GM11168 (cell line): ENCODE measurements around the gene RPS6KB2.

Experiments used
- in situ Hi-C: fragments of 300-500 bp; cut with MboI; formaldehyde crosslinking; loops from one replicate; pipeline ENCODE4 v1.12.0; 2022; ENCODE audit warnings: low sequenced_read_pairs; ENCODE audit not compliant: unreplicated experiment

RPS6KB2 gene

DNA sequence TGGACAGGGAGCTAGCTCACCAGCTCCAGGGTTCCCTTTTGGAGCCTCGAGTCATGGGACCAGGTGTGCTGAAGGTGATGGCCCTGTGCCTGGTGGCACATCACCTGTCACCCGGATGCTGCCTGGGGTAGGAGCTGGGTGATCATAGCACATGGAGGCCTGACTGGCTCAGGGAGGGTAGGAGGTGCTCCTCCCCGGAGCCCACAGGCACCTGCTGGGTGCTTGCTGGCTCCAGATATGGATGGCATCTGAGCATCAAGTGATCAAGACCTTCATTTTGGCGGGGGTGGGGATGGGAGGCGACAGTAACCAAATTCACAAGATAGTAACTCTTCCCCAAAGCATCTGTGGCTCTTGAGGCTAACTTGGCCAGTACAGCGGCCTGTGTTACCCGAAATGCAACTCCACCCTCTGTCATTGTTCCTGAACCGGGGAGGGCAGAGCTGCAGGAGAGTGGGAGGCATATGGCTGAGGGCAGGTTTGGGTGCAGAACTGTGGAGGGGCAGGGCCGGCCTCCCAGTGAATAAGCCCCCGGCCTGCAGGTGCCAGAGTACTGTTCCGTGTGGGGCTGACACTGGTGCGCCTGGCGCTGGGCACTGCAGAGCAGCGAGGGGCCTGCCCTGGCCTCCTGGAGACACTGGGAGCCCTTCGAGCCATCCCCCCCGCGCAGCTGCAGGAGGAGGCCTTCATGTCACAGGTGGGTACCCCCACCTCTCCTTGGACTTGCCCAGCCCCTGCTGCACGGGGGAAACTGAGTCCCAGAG, 19.7 kb upstream of the RPS6KB2 start:
- in situ Hi-C loops, result loop anchor here (10.0 kb wide), 1 partner anchor 96 kb away; the partner anchor contains the start of genes CDK2AP2 and PITPNM1

DNA sequence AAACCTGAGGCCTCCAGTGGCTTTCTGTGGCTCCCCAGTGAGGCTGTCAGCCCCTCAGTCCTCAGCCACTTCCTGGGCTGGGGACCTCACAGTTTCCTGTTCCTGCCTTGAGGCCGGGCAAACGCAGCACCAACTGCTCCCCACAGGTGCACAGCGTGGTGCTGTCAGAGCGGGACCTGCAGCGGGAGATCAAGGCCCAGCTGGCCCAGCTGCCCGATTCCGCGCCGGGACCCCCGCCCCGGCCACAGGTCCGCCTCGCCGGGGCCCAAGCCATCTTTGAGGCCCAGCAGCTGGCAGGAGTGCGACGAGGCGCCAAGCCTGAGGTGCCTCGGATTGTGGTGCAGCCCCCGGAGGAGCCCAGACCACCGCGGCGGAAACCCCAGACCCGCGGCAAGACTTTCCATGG, 19.0 kb upstream of the RPS6KB2 start:
- in situ Hi-C loops, result loop anchor here (10.0 kb wide), 1 partner anchor 96 kb away; the partner anchor contains the start of genes CDK2AP2 and PITPNM1

DNA sequence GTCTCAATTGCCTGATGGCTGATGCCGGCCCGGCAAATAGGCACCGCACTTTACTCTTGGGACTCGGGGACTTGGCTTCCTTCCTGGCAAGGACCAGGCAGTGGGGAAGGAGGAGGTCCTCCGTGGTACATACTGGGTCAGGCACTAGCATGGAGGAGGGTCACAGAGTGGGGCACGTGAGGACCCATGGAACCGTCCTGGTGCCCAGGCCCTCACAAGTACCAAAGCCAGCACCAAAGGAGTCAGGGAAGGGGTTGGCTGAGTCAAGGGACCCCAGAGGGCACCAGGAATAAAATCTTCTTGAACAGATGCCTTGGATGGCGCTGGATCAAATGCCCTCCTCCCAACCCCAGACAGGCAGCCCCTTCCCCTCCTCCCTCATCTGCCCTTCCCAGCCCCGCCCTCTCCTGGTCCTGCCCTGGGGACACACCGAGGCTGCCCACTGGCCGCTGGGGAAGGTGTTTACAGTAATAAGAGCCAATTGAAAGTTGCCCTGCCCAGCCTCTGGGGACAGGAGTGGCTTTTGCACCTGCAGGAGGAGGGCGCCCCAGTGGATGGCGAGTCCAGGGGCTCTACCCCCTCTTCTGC, 18.4 kb upstream of the RPS6KB2 start:
- in situ Hi-C loops, result loop anchor here (10.0 kb wide), 1 partner anchor 95 kb away; the partner anchor contains the start of genes CDK2AP2 and PITPNM1

DNA sequence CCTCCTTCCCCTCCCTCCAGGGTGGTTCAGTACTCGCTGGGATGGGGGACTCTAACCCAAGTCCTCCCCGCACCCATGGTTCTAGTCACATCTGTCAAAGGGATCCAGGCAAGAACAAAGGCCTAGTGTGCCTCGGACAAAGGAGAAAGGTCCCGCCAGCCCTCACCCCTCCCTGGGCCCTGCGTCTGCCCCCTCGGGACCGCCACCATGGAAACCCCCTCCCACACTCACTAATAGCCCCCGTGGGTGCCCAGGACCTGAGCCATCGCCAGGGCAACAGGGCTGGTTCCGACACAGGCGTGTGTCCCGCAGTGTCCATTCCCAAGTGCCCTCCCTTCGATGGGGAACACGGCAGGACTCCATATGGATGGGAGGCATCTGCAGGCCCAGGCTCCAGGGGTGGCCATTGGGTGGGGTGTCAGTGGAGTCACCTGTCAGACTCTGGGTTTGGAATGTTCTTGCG, 17.9 kb upstream of the RPS6KB2 start:
- in situ Hi-C loops, result no loop called here

DNA sequence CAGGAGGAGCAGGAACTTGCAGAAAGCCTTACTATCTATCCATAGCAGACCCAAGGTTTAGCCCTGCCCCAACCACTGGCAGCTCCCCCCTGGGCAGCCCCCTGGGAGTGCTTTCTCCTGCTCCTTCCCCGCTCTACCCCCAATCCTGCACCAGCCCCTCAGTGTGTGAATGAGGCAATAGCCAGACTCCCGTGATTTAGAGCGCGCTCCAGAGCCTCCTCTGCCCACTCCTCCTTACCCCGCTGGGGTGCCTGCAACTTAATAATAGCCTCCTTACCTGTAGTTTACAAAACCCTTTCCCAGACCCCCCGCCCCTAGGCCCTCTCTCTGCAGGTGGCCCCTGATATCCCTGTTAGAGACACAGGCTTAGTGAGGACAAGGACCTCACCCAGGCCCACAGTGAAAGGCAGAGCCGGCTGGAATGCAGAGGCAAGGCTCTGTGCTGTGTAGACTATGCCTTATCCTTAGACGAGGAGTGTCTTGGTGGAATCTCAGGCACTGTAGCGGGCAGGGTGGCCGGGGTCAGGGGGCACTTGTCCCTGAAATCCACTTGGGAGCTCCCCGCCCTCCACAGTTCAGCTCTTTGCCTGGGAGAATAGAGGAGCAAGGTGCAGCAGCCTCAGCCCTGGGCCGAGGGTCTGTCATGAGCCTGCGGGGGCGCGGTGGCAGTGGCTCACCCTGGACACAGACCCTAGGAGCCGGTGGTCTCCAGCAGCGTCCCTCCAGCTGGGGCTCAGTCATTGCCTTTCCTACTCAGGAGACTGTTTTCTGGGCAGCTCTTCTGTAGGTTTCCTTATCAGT, 17.1 kb upstream of the RPS6KB2 start:
- in situ Hi-C loops, result no loop called here

DNA sequence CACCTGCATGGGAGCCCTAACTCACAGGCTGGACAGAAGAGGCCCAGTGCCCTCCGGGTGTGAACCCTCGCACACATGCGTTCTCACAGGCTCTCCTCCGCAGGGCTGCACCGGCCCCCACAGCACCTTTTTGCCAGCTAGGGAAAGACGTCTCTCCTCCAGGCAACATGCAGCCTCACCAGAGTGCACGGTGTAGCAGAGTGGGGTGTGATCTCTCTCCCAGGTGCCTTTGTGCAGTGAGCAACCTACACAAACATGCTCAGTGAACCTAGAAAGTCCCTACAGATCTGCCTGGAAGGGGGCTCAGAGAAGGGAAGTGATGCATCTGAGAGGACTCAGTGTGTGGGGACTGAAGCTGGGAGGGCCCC, 16.5 kb upstream of the RPS6KB2 start:
- in situ Hi-C loops, result no loop called here

DNA sequence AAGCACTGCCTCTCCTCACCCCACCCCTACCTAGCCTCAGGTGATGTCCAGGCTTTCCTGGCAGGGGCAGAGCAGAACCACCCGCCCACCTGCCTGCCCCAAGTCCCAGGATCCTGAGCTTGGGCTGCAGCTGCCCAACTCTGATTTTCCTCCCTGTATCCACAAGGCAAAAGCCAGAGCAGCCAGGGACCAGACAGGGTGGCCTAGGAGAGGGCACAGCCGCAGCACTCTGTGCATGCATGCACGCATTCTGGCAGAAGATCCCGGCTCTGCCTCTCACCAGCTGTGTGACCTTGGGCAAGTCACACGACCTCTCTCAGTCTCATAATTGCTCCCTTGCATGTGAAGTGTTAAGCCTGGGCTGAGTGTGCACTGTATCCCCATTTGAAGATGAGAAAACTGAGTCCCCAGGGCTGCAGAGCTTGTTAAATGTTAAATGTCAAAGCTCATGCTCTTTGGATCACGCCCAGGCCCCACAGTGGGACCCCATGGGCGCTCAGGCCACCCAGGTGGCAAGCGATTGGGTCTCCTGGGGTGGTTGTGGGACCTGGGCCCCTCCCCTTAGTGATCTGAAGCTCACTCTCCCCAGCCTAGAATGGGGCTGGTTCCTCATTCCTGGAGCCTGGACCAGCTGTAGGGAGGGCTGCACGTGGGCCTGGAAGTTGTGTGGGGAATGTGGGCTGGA, 15.7 kb upstream of the RPS6KB2 start:
- in situ Hi-C loops, result no loop called here

DNA sequence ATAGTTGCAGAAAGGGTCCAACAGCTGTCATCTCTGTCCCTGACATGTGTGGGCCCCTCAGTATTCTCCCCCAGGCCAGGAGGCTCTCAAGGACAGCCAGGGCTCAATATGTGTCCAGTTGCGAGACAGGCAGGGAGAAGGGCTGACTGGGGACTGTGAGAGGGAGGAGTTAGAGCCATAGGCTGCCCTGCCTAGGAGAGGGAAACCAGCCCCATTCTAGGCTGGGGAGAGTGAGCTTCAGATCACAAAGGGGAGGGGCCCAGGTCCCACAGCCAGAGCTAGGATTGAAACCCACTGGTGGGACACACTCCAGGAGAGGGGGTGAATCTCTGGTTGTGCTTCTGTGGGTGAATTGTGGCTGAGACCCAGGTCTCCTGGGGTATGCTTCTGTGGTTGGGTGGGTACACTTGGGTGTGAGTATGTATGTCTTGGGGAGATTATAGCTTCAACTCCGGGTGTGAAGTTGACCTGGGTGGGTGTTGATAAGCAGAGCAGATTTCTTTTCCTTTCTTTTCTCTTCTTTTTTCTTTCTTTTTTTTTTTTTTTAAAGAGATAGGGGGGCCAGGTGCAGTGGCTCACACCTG, 14.9 kb upstream of the RPS6KB2 start:
- in situ Hi-C loops, result no loop called here

DNA sequence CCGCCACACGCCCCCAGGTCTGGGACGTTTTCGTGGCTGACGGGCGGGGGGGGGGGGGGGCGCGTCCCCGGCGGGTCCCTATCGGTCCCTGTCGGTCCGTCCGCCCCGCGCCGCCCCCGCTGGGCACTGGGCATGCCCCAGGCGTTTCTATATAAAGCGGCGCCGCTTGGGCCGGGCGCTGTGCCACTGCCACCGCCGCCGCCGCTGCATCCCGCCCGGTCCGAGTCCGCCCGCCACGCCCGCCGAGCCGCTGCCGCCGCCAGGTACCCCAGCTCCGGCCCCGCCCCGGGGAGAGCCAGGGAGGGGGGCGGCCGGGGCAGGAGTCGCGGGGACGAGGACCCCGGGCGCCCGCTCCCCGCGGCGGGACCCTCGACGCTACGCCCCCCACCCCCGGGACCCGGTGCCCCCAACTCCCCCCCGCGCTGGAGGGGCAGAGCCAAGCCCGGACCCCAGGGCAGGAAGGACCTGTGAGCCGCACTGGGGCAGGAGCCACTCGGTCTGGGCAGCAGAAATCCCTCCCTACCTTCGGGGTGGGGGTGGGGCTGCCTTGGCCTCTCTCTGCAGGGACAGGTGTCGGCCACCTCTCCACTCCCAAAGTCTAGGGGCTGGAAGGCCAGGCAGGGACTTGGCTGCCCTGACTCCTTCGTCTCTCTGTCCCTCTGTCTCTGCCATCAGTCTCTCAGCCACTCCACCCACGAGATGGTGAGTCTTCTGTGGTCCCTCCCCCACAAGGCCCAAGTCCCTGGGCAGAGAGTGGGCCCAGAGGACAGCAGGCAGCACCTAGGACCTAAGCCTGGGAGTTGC, 12.6 kb upstream of the RPS6KB2 start, which contains the start of gene CARNS1:
Gene CARNS1 (plus strand): TSS at position 178 of the 804 bp plus-strand sequence. CDS start 522 bp downstream, at position 700.
- in situ Hi-C loops, result no loop called here

DNA sequence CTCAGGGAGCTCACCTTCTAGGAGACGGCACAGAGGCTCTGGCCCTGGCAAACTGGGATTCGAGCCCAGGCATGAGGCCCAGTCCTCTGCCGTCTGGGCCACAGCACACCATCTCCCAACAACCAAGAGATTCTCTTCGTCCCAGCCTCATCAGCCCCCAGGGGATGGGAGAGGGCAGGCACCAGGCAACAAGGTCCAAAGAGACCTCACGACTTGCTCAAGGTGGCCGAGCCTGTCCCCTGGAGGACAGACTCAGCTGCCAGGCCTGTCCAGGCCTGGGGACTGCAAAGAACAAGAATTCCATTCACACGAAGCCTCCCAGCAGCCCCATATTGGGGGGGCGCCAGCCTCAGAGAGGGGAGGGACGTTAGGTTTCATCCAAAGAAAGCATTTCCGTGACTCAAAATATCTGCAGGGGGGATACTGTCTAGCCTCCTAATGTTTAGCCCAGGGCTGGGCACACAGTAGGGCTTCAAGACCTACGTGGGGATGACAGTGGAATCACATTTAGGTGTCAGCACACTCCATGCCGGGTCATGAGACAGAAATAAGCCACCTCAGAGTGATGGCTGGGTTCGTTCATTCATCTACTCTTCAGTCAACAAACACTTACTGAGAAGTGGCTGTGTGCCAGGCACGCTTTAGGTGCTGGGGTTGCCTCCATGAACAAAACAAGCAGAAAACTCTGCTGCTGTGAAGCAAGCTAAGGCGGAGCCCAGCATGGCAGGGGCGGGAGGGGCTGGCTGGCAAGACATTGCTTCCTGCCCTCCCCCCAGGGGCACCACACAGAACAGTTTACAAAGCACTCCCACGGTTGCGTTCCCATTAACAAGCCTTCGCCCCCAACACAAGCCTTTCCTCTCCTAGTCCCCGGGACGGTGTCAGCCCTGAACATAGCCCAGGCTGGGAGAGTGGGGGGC, 11.6 kb upstream of the RPS6KB2 start:
- in situ Hi-C loops, result no loop called here

DNA sequence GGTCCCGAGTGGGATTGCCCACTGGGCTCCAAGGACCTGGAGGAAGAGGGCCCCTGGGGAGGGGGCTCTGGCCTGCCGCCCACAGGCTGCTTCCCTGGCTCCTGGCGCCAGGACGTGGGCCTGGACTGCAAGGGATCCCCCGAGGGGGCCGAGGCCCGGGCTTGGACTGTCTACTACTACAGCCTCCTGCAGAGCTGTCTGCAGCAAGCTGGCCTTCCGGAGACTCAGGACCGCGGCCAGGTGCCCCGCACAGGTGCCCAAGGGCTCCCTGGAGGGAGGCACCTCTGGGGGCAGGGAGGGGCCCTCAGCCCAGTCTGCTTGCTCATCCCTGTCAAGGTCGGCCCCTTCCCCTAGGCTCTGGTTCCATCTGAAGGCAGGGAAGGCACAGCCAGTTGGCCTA, 10.9 kb upstream of the RPS6KB2 start:
- in situ Hi-C loops, result no loop called here

DNA sequence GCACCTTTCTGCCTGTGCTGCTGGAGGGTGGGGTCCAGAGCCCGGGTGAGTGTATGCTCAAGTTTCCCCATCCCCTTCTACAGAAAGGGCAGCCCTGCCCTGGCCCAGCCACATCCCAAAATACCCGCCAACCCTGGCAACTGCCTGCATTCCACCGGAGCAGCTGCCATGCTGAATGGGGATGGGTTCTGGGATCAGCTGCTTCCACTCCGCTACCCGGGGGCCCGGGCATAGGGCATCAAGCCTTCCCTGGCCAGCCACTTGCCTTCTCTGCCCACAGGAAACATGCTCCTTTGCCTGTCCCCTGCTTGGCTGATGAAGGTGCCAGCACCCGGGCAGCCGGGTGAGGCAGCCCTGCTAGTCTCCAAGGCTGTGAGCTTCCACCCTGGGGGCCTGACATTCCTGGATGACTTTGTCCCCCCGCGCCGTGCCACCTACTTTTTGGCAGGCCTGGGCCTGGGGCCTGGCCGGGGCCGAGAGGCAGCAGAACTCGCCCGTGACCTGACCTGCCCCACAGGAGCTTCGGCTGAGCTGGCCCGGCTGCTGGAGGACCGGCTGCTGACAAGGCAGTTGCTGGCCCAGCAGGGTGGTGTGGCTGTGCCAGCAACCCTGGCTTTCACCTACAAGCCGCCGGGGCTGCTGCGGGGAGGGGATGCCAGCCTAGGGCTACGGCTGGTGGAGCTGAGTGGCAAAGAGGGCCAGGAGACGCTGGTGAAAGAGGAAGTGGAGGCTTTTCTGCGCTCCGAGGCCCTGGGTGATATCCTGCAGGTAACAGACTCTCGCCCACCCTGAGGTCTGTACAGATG, 9.6 kb upstream of the RPS6KB2 start:
- in situ Hi-C loops, result no loop called here

DNA sequence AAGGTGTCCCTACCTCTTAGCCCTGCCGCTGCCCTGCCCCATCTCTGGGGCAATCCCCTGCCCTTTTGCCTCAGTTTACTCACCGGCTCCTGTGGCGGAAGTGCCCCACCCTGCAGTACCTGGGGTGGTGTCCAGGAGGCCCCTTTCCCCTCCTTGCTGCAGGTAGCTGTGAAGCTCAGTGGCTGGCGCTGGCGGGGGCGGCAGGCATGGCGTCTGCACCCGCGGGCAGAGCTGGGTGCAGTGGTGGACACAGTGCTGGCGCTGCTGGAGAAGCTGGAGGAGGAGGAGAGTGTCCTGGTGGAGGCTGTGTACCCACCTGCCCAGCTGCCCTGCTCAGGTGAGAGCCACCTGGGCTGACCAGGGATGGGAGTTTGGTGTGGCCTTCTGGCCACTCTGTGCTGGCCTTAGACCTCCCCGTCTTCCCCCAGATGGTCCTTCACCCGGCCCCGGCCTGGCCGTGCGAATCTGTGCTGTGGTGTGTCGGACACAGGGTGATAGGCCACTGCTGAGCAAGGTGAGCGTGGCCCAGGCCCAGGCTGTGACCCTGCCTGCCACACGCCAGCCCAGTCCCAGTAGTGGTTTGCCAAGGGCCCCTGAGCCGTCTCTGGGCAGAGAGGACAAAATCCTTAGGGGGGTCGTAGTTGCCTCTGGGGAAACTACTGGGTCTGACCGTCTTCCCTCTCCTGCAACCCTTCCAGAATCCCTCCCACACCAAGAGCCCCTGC, 8.8 kb upstream of the RPS6KB2 start:
- in situ Hi-C loops, result no loop called here

DNA sequence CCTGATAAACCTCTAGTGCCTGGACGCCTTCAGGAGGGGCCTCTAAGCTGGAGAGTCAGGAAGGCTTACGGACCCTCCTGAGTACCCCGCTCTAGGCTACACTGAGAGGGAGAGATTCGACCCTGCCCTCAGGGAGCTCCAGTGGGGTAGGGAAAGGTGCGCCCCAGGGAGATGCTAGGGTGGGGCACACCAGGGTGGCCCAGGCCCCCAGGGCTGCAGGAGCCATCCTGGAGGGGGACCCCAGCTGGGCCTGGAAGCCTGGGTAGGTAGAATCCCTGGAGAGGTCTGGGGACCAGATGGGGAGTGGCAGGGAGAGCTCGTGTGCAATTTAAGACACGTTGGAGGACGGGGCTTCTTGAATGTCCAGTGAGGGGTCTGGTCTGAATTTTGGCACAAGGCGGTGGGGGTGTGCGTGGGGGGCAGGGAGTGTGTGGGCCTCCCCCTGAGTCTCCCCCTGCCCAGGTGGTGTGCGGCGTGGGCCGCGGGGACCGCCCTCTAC, 8.1 kb upstream of the RPS6KB2 start:
- in situ Hi-C loops, result no loop called here

DNA sequence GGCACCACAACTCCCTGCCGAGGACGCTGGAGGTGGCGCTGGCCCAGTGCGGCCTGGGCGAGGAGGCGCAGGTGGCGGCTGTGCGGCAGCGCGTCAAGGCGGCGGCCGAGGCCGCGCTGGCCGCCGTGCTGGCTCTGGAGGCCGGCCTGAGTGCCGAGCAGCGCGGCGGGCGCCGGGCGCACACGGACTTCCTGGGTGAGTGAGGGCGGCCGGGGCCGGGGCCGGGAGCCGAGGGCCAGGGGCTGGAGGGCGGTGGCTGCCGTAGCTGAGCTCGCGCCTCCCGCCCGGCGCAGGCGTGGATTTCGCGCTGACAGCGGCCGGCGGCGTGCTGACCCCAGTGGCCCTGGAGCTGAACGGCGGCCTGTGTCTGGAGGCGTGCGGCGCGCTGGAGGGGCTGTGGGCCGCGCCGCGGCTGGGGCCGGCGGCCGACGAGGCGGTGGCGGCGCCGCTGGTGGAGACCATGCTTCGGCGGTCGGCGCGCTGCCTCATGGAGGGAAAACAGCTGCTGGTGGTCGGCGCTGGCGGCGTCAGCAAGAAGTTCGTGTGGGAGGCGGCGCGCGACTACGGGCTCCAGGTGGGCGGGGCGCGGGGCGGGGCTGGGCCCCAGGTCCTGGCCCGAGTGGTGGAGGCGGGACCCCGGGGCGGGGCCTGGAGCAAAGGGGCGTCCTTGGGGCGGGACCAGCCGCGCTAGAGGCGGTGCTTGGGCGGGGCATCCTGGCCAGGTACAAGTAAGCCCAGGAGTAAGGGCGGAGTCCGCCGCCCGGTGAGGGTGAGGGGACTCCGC, 7.5 kb upstream of the RPS6KB2 start:
- in situ Hi-C loops, result no loop called here
